Measurements from ENCODE around the gene INS. TPM values are rescaled to one million over a fixed set of nuclear protein-coding genes. Genes with fewer than 3 reads are reported as not detected.

INS gene
- total and polyA plus RNA-seq, 2 donors (not counting 1 experiment from before 2014, with no cell fraction given): not detected

GRCh38 chr11:2138431-2139122 is 22.4 kb downstream of the INS start:
- peak overlapping the region; percentile 82 for H3K4me2 ChIP-seq (replicated peaks; ENCODE audit: low read depth, low read length, poor library complexity, severe bottlenecking)
- peak; percentile 28 for ATAC-seq (ENCODE audit: low read depth)
- no peaks in the 10 kb centered on the region for H3K36me3 ChIP-seq (replicated peaks in 1 of 2; ENCODE audit: control extremely low read depth in 1 of 2, control insufficient read depth in 1 of 2, extremely low read depth in 1 of 2, insufficient read depth in 2 of 2, low read length in 1 of 2)

More at GRCh38 chr11:2138431-2139122, 22.4 kb downstream of the INS start:
- intact Hi-C loops (cut with micrococcal nuclease): no loop called here
- ChIA-PET POLR2A (no interaction called here), CTCF (interaction anchor here (0.6 kb wide), 1 partner anchor 518 kb away, joined by 3 read pairs; no protein-coding TSS in a partner anchor)
- H3K4me3 Mint-ChIP-seq: peak overlapping the region; percentile 83
- DNase-seq: peak; percentile 48
- peaks cover 21% of the 10 kb centered on the region for H3K4me1 Mint-ChIP-seq
- H3K9ac ChIP-seq (ENCODE audit: low read length): peak overlapping the region; percentile 42
- no peak overlapping the region for H3K27ac Mint-ChIP-seq
- no peak overlapping the region for H3K27ac ChIP-seq (ENCODE audit: low read length in 2 of 2)
- no peaks in the 10 kb centered on the region for H4K20me1 ChIP-seq (ENCODE audit: control insufficient read depth, insufficient read depth, low read length, poor library complexity, severe bottlenecking)
- H3K4me1 ChIP-seq (ENCODE audit: control insufficient read depth in 2 of 2, insufficient read depth in 2 of 2, low read length in 2 of 2): peaks cover 15 to 25% of the 10 kb centered on the region in 2 donors
- WGBS (ENCODE audit: insufficient coverage): 3% methylated on average over 58 of the region's 68 CpGs
- H3K27me3 Mint-ChIP-seq: peaks cover 43% of the 10 kb centered on the region
- no peaks in the 10 kb centered on the region for H3K79me2 ChIP-seq (ENCODE audit: control insufficient read depth, insufficient read depth, low read length)
- H2AFZ ChIP-seq (ENCODE audit: insufficient read depth, low read depth, low read length, poor library complexity, severe bottlenecking): peak overlapping the region; percentile 46
- H3K9me3 Mint-ChIP-seq (ENCODE audit: insufficient read depth): no peaks in the 10 kb centered on the region
- peaks cover 0 to 70% (median 35%) of the 10 kb centered on the region in 4 experiments for H3K27me3 ChIP-seq (replicated peaks in 1 of 4; ENCODE audit: control extremely low read depth in 1 of 4, control insufficient read depth in 3 of 4, insufficient read depth in 4 of 4, low read length in 3 of 4)
- TF ChIP-seq EZH2 (IDR thresholded peaks at IDR 0.05; ENCODE audit: borderline replicate concordance, insufficient read depth, low read depth, low read length, poor library complexity, severe bottlenecking): no peak
- TF ChIP-seq CTCF (IDR thresholded peaks at IDR 0.05): no peak
- H3K4me3 ChIP-seq (ENCODE audit: control extremely low read depth in 1 of 5, extremely low read depth in 1 of 5, insufficient read depth in 1 of 5, low read depth in 2 of 5, low read length in 4 of 5): peak overlapping the region in 3 of 5 experiments; percentile 15 to 43 (median 42)
- H3K9me3 ChIP-seq (ENCODE audit: control extremely low read depth in 1 of 3, control insufficient read depth in 2 of 3, insufficient read depth in 1 of 3, low read length in 2 of 3): peaks cover 0 to 6% (median 0%) of the 10 kb centered on the region in 3 donors
